Keratinocyte (primary cell): ENCODE results near the gene GIT1.

Source experiments
- EZH2 ChIP-seq: IDR thresholded peaks from one replicate; pipeline ENCODE4 v1.6.1; 2012; ENCODE audit warnings: inconsistent platforms, mild to moderate bottlenecking, low read length, moderate library complexity
- TF ChIP-seq, protein P1 (sequence below), 3 experiments: IDR thresholded peaks in 1 of 3; conservative IDR thresholded peaks in 1 of 3; optimal IDR thresholded peaks in 1 of 3; 2 replicates in 2 of 3; 3 replicates in 1 of 3; pipeline versions ENCODE3 to v1.5.1; 2011; ENCODE audit warnings: low read length in 3 of 3, mild to moderate bottlenecking in 3 of 3, moderate library complexity in 2 of 3, control low read depth in 1 of 3, inconsistent platforms in 1 of 3; ENCODE audit not compliant: insufficient read depth in 2 of 3; ENCODE audit errors: extremely low read depth in 1 of 3

GRCh38 chr17:29573871-29574731 is 15.3 kb downstream of the GIT1 start:
- TF ChIP-seq, protein P1, sequence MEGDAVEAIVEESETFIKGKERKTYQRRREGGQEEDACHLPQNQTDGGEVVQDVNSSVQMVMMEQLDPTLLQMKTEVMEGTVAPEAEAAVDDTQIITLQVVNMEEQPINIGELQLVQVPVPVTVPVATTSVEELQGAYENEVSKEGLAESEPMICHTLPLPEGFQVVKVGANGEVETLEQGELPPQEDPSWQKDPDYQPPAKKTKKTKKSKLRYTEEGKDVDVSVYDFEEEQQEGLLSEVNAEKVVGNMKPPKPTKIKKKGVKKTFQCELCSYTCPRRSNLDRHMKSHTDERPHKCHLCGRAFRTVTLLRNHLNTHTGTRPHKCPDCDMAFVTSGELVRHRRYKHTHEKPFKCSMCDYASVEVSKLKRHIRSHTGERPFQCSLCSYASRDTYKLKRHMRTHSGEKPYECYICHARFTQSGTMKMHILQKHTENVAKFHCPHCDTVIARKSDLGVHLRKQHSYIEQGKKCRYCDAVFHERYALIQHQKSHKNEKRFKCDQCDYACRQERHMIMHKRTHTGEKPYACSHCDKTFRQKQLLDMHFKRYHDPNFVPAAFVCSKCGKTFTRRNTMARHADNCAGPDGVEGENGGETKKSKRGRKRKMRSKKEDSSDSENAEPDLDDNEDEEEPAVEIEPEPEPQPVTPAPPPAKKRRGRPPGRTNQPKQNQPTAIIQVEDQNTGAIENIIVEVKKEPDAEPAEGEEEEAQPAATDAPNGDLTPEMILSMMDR (optimal IDR thresholded peaks at IDR 0.05 in 1 of 3, IDR thresholded peaks at IDR 0.05 in 1 of 3, conservative IDR thresholded peaks at IDR 0.05 in 1 of 3; ENCODE audit: extremely low read depth in 1 of 3, insufficient read depth in 2 of 3, low read length in 3 of 3): no peak
- no peak for TF ChIP-seq EZH2
